ENCODE measurements around the gene NDUFV3.
"Not testable (repeated sequence)": the region's sequence is repeated elsewhere in the genome, so short reads cannot be mapped to it uniquely, and the experiment has no call there.

The NDUFV3 gene

DNA sequence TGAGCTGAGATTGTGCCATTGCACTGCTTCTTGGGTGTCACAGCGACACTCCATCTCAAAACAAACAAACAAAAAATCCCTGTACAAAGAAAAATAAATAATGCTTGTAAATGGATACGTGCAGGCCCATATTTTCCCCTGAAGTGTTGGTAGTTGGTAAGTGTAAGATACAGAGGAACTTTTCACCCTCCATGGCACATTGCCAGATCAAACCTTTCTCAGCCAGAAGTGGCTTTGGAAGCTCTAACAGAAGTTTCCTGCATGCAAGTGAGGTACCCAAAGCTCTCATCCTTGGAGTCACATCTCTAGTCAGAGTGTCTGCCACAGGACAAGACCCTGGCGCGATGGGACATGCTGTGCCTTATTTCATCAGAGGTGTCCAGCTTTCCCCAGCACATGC lies 7.3 kb downstream of the NDUFV3 start:
- DNase-seq (ENCODE audit: low read depth) = no peak

DNA sequence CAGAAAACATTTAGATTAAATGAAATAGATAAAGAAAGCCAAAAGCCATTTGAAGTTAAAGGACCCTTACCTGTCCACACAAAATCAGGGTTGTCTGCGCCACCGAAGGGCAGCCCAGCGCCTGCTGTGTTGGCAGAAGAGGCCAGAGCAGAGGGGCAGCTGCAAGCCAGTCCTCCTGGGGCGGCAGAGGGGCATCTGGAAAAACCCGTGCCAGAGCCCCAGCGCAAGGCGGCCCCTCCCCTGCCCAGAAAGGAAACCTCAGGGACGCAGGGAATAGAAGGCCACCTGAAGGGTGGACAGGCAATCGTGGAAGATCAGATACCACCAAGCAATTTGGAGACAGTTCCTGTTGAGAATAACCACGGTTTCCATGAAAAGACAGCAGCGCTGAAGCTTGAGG lies 10.7 kb downstream of the NDUFV3 start:
- no peak for DNase-seq (ENCODE audit: low read depth)

DNA sequence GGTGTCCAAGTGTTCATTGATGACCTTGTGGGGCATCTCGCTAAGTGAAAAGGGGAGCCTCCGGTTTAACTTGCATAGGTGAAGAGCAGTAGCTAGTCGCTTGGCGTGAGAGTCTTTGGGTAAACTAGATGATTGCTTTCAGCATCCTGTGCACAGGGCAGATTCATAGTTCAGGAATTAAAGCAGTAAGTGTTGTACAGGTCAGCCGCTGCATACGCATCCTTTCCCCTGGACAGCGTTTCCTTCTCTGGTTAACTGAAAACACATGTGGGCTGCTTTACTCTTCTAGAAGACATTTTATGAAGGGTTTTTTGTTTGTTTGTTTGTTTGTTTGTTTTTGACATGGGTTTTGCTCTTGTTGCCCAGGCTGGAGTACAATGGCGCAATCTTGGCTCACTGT lies 12.1 kb downstream of the NDUFV3 start:
- no peak for DNase-seq (ENCODE audit: low read depth)

DNA sequence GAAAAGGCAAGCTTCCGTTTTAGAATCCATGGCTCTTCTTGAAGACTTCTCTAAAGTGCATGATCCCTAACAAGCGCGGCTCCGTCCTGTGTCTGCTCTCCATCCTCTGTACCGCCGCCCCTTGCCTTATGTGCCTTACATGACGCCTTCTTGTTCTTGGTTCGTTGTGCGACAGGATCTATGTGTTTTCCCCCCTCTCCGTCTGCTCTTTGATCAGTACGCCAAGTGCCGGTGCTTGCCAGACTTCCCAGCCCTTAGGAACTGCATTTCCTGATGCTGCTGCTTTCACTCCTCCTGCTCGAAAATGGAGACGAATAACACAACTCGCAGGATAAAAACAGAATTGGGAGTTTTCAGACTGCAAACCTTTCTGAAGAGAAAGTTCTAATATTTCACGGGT lies 13.1 kb downstream of the NDUFV3 start:
- DNase-seq (ENCODE audit: low read depth) = no peak

DNA sequence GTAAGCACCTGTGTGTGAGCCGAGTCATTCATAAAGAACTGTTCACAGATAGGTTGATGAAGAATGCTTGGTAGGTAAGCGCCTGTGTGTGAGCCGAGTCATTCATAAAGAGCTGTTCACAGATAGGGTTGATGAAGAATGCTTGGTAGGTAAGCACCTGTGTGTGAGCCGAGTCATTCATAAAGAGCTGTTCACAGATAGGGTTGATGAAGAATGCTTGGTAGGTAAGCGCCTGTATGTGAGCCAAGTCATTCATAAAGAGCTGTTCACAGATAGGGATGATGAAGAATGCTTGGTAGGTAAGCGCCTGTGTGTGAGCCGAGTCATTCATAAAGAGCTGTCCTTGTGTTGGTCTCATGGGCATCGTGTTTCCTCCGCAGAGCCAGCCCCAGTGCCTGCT lies 15.4 kb downstream of the NDUFV3 start:
- DNase-seq (ENCODE audit: low read depth) = not testable (repeated sequence)

DNA sequence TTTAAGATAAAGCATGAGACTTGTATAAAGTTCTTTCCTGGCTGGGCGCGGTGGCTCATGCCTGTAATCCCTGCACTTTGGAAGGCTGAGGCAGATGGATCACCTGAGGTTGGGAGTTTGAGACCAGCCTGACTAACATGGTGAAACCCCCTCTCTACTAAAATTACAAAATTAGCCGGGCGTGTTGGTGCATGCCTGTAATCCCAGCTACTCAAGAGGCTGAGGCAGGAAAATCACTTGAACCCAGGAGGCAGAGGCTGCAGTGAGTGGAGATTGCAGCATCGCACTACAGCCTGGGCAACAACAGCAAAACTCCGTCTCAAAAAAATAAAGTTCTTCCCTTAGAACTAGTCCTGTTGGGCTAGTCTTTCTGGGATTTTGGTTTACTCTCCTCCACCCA lies 18.8 kb downstream of the NDUFV3 start:
- DNase-seq (ENCODE audit: low read depth) = not testable (repeated sequence)

DNA sequence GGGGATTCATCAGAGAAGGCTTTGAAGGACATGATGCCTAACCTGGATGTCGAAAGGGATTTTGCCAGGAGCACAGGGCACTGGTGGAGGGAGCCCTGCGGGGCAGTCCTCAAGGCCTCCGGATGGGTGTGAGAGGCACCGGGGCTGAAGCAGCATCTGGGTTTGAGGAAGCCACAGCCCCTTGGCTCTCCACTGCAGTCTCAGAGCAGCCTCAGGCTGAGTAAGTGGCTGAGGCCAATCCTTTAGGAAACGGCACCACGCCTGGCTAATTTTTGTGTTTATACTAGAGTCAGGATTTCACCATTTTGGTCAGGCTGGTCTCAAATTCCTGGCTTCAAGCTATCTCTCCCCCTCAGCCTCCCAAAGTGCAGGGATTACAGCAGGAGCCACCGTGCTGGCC lies 20.4 kb downstream of the NDUFV3 start:
- DNase-seq (ENCODE audit: low read depth) = no peak

DNA sequence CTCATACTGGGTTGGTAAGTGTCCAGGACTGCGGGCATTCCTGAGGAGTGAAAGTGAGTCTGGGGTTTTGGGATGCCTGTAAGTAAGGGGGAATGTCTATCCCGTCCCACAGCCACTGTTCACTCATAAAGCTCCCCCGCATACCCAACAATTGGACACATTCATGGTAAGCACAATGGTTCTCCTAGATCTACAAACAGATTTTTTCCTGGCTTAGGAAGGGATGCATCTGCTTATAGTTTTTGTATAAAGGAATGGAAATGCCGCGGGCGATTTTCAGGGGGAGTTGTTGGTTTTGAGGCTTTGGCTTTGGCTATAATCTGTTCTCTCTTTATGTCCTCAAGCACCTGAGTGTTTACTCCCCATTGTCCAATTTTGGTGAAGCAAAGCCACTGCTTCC lies 25.2 kb downstream of the NDUFV3 start:
- DNase-seq (ENCODE audit: low read depth) = no peak

DNA sequence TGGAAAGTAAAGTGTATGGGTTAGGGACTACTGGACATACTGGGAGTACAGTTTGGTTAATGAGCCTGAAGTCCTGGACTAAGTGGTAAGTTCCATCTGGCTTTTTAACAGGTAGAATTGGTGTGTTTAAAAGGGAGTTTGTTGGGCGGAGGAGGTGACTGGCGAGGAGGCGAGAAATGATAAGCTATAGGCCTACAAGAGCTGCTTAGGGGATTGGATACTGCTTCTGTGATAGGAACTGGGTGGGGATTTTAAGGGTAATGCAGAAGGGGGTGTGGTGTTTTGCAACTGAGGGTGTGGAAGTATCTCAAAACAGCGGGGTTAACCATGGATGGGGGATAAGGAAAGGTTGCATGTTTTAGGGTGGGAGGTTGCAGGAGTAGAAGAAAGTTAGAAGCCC lies 28.8 kb downstream of the NDUFV3 start:
- no peak for DNase-seq (ENCODE audit: low read depth)

DNA sequence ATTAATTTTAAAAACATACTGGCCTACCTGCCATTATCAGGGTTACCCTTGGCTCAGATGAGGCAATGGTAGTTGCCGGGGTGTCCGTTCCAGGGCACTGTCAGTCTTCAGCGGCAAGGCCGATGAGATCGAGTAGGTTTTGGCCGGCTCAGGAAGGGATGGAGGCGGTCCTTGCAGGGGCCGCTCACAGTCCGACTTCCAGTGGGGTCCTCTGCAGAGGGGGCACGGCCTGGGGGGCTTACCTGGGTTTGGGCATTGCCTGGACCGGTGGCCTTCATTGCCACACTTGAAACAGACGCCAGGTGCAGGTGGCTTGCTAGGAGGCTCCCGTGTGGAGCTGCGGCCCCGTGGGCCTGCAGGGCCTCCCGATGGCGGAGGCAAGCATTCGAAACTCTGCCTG lies 29.8 kb downstream of the NDUFV3 start:
- DNase-seq (ENCODE audit: low read depth) = no peak

DNA sequence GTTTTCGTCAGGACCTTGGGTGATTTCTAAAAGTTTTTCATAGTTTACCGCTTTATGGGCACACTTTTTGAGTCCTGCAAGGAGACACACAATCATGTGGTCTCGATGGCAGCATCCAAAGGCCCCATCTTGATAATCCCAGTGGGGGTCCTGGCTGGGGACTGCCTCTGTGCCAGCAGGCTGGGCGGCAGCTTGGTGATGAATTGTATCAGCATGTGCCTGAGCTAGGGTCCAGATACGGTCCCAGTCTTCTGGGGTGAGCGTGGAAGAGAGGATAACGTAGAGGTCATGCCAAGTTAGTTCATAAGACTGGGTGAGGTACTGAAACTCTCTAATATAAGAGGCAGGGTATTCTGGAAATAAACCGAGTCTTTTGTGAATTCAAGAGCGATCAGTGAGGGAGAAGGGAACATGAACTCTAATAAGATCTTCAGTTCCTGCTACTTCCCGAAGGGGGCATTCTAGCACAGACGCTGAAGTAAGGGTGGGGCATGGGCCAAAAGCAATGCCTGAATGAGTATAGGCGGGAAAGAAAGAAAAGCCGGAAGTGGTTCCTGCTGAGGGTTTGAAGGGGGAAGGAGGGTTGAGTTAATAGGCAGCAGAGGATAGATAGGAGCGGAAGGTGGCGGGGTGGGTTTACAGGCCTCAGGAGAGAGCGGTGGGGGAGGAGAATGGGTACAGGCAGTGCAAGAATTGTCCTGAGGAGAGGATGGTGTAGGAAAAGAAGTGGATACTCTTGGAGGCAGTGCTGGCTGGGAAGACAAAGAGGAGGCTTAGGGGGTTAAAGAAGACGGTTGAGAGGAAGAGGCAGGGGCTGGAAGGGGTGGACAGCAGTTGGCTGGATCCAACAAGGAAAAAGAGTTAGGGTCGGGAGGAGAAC lies 30.7 kb downstream of the NDUFV3 start:
- DNase-seq (ENCODE audit: low read depth) = peak; percentile 97

DNA sequence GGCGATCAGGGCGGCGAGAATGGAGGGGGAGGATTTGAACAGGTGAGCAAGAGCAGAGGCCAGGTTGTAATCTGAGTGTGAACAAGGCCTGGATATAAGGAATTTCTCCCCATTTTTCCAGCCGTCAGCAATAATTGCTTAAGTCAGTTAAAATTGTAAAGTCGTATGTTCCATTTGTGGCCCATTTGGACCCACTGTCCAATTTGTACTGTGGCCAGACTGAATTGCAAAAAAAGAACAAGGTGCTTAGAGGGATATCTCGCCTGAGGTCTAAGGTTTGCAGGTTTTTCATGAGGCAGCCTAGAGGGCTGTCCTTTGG lies 31.3 kb downstream of the NDUFV3 start:
- no peak for DNase-seq (ENCODE audit: low read depth)

DNA sequence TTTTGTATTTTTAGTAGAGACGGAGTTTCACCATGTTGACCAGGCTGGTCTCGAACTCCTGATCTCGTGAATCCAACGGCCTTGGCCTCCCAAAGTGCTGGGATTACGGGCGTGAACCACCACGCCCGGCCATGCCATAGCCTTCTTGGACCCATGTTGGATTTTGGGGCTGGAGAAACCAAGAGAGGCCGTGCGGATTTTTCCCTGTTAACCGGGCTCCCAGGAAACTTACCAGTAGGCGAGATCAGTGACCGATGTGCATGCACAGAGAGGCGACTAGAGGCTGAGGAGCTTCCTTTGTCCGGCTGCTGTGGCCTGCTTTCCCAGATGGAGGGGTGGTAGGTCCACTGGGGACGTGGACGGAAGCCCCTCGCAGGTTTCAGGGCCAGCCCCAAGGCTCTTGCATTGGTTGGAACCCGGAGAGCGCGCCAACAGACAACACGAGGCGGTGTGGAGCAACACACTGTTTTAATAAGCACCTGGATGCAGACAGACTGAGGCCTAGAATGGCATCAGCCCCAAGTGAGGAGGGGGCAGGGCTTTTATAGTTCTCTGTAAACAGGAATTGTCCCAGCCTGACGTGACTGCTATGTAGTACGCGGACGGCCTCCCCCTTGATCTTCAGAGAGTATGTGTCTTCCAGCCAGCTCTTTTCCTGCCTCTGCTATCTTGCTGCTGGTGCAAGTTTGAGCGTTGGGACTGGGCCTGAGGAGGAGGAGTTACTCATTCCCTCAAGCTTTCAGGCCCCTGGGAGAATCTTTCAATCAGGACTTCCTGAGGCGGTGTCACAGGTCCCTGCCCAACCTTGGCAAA lies 32.2 kb downstream of the NDUFV3 start, which contains the start of gene ERVH48-1:
ERVH48-1 (minus strand) TSS at position 517 of the 813 bp plus-strand sequence. CDS start 6,624 bp downstream, outside the sequence.
- no peak for DNase-seq (ENCODE audit: low read depth)

DNA sequence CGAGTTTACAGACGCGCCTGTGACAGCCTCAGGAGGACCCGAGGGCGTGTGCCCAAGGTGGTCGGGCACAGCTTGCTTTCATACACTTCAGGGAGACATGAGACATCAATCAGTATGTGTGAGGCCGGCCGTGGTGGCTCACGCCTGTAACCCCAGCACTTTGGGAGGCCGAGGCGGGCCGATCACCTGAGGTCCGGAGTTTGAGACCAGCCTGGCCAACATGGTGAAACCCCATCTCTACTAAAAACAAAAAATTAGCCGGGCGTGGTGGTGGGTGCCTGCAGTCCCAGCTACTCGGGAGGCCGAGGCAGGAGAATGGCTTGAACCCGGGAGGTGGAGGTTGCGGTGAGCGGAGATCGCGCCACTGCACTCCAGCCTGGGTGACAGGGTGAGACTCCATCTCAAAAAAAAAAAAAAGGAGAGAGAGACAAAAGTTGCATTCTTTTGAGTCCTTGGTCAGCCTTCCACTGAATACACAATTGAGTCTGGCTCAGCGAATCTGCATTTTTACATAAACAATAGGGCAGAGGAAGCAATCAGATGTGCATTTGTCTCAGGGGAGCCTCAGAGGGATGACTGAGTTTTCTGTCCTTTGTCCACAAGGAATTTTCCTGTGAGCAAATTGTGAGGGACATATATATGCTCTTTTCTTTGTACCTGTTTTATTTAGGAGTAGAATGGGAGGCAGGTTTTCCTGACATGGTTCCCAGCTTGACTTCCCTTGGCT lies 34.5 kb downstream of the NDUFV3 start:
- DNase-seq (ENCODE audit: low read depth) = not testable (repeated sequence)

DNA sequence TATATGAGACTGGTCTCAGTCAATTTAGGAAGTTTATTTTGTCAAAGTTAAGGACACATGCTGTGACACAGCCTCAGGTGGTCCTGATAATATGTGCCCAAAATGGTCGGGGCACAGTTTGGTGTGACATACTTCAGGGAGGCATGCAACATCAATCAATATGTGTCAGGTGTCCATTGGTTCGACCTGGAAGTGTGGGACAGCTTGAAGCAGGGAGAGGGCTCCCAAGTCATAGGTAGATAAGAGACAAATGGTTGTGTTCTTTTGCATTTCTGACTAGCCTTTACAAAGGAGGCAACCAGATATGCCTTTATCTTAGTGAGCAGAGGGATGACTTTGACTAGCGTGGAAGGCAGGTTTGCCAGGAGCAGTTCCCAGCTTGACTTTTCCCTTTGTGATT lies 36.9 kb downstream of the NDUFV3 start:
- no peak for DNase-seq (ENCODE audit: low read depth)

DNA sequence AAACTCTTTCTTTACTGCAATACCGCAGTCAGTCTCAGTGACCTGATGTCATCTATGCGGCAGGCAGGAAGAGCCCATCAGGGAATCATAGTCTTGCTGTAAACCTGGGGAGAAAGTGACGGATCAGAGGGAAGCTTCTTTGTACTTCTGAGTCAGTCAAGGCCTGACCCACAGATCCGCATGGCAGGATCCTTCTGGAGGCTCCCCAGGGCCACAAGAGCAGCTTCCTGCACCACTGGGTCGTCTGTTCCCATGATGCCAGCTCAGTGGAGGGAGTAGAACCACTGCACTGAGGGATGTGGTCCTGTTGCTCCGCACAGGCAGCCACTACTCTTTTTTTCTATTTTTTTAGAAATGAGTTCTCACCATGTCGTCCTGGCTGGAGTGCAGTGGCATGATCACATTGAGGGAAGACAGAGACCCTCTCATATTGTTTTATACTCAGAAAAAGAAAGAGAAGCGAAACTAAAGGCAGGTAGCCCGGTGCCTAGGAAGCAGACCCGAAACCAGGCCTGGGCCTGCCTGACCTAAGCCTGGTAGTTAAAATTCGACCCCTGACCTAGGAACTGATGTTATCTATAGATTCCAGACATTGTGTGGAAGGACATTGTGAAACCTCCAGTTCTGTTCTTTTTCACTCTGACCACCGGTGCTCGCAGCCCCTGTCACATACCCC lies 38.6 kb downstream of the NDUFV3 start:
- no peak for DNase-seq (ENCODE audit: low read depth)

DNA sequence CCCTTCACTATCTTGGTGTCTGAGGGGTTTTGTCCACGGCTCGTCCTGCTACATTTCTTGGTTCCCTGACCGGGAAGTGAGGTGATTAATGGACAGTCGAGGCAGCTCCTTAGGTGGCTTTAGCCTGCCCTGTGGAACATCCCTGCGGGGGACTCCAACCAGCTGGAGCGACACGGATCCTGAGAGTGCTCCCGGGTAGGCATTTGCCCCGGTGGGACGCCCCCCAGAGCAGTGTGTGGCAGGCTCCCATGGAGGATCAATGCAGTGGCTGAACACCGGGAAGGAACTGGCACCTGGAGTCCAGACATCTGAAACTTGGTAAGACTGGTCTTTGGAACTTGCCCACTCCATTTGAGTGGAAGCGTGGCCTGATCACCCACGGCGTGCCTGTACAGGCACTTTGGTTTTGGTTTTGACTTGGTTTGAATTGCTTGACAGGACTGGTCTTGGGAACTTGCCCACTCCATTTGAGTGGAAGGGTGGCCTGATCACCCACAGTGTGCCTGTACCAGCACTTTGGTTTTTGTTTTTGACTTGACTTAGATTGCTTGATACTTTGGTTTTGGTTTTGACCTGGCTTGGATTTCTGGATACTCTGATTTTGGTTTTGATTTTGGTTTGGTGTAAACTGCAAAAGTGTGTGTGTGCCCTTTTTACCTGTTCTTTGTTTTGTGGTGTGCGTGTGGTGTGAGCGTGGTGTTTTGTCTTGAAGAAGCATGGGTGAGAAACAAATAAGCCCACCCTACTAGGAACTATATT lies 39.4 kb downstream of the NDUFV3 start:
- DNase-seq (ENCODE audit: low read depth) = not testable (repeated sequence)

DNA sequence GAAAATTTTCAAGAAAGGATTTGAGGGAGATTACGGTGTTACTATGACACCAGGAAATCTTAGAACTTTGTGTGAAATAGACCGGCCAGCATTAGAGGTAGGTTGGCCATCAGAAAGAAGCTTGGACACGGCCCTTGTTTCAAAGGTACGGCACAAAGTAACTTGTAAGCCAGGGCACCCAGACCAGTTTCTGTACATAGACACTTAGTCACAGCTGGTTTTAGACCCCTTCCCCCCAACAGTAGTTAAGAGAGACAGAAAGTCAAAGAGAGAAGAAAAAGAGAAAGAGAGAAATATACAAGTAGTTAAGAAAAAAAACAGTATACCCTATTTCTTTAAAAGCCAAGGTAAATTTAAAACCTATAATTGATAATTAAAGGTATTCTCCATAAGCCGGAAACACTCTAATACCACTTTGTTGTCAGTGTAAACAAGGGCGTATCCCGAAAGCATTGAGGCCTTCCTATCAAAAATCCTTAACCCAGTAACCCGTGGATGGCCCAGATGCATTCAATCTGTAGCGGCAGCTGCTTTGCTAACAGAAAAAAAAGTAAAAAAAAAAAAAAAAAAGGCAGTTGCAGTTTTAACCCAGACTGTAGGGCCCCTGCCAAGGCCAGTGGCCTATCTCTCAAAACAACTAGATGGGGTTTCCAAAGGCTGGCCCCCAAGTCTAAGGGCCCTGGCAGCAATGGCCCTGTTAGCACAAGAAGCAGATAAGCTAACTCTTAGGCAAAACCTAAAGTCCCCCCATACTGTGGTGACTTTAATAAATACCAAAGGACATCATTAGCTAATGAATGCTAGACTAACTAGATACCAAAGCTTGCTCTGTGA lies 40.2 kb downstream of the NDUFV3 start:
- DNase-seq (ENCODE audit: low read depth) = not testable (repeated sequence)

DNA sequence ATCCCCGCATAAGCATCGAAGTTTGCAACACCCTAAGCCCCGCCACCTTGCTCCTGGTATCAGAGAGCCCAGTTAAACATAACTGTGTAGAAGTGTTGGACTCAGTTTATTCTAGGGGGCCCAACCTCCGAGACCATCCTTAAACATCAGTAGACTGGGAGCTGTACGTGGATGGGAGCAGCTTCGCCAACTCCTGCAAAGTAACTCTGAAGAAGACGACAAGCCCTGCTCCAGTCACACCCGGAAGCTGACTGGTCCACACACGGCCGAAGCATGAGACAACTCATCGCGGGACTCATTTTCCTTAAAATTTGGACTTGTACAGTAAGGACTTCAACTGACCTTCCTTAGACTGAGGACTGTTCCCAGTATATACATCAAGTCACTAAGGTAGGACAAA lies 40.9 kb downstream of the NDUFV3 start:
- DNase-seq (ENCODE audit: low read depth) = not testable (repeated sequence)

DNA sequence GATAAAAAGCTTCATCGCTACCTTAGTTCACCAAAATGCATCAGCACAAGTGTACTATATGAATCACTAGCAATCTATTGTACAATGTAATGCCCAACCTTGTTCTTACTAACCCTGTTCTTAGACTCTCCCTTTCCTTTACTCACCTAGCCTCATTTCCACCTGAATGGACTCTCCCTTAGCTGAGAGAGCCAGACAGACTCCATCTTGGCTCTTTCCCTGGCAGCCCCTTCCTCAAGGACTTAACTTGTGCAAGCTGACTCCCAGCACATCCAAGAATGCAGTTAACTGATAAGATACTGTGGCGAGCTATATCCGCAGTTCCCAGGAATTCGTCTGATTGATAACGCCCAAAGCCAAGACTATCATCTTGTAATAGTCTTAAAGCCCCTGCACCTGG lies 43.3 kb downstream of the NDUFV3 start:
- DNase-seq (ENCODE audit: low read depth) = not testable (repeated sequence)
